Measurements from ENCODE around the gene AAK1.

AAK1 gene

DNA sequence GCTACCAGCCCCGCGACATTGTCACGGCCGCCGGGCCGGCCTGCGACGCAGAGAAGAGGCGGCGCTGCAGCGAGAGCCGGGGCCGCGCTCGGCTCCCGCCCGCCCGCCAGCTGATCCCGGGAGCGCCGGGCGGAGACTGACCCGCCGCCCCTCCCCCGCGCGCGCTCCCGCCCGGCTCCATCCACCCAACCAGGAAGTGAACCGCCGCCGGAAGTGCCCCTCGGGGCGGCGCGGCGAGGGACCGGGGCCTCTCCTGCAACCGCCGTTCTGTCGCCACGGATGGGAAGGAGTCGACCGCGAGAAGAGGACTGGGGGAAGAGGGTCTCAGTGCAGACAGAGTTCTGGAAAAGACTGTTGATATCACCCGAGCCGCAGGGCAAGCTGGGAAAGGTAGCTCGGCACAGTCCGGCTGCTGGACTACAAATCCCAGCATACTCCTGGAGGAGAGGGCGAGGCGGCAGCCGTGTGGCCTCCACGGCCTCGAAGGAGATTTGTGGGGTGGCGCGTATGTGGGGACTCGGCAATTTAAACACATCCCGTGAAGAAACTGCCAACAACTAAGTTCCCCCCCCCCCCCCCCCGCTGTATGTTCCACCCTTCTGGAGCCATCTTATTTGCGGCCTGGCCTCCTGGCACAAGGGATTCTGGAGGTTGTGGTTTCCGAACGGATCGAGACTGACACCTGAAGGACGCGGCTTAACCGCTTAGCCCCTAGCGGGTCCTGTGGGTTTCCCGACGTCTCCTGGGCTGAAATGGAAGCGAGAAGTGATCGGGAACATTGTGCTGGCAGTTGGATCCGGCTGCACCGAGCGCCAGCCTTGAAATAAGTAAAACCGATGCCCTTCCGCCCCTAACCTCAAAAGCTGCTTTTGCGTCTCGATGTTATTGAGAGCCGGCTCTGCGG is at the start of gene AAK1:
AAK1 (minus strand) TSS at position 138 of the 904 bp plus-strand sequence. CDS start 699 bp downstream, outside the sequence.
- Histone ChIP-seq H3K36me3 (peaks cover 7% of the 10 kb centered on the region; the same call in 1 of the 2 replicates), H3K9ac (peak within 1 kb of the TSS; percentile 95), H3K4me2 (peak within 1 kb of the TSS; percentile 93), H3K4me3 (peak within 1 kb of the TSS; percentile 94), H3K27me3 (no peaks in the 10 kb centered on the region), H3K27ac (peak within 1 kb of the TSS; percentile 95), H3K9me3 (no peaks in the 10 kb centered on the region), H4K20me1 (peaks cover 26% of the 10 kb centered on the region), H3K4me1 (peaks cover 73% of the 10 kb centered on the region)
- TF ChIP-seq Cebpa-rat (IDR thresholded peaks at IDR 0.05): no peak

DNA sequence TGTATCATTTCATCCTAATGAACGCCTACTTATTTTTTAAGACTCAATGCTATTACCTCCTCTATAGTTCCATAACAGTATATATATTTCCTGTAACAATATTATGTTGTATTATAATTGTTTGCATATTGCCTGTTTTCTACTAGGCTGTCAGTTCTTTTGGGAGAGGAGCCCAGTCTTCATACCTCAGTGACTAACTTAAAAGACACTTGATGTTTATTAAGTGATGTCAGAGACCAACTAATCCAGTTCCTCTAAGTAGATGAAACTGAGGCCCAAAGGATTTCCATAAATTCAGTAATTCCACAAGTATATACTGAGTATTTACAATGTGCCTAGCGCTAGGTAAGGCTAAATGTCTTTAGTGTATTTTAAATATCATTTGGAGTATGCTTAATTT is 48.9 kb upstream of the AAK1 start:
- Histone ChIP-seq H3K9ac (no peak overlapping the region), H3K4me3 (no peak overlapping the region), H4K20me1 (no peaks in the 10 kb centered on the region), H3K27ac (peak overlapping the region; percentile 91), H3K4me1 (peaks cover 89% of the 10 kb centered on the region), H3K4me2 (peak overlapping the region; percentile 91), H3K27me3 (no peaks in the 10 kb centered on the region), H3K9me3 (no peaks in the 10 kb centered on the region), H3K36me3 (no peaks in the 10 kb centered on the region)
- no peak for TF ChIP-seq Cebpa-rat (IDR thresholded peaks at IDR 0.05)

DNA sequence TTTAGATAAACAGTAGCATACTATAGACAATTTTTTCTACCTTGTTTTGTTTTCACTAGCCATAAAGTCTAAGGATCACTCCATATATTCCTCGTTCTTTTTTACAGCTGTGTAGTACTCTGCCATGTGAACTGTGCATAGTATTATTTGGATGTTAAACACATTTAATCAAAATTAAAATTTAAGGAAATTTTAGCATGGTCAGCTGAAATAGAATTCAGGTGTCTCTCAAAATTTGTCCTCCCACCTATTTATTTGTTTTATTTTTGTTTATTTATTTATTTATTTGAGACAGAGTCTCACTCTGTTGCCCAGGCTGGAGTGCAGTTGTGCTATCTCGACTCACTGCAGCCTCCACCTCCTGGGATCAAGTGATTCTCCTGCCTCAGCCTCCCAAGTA is 46.4 kb upstream of the AAK1 start:
- Histone ChIP-seq H3K4me3 (no peak overlapping the region), H3K27me3 (no peaks in the 10 kb centered on the region), H3K27ac (no peak overlapping the region), H4K20me1 (no peaks in the 10 kb centered on the region), H3K9ac (no peak overlapping the region), H3K4me2 (0 out of 2 replicates have a peak overlapping the region, but pooled peaks have one; percentile 58), H3K9me3 (no peaks in the 10 kb centered on the region), H3K4me1 (peaks cover 64% of the 10 kb centered on the region), H3K36me3 (no peaks in the 10 kb centered on the region)
- no peak for TF ChIP-seq Cebpa-rat (IDR thresholded peaks at IDR 0.05)

DNA sequence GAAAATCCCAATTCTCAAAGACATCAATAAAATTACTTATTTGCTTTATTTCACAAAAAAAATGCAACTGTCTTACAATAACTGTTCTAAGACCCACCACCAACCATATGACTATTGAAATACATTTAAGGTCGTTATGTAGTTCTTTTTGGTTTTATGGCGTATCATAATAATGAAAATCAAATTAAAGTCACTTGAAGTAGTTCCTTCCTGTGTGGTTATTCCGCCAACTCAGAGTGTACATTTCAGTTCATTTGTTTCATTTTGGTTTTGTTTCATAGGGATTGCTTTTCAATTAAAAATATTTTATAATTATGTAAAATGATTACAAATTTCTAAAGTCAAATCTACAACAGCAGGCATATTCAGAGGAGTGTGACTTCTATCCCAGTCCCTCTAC is 45.9 kb upstream of the AAK1 start:
- Histone ChIP-seq H3K9me3 (no peaks in the 10 kb centered on the region), H3K9ac (no peak overlapping the region), H4K20me1 (no peaks in the 10 kb centered on the region), H3K4me1 (peaks cover 59% of the 10 kb centered on the region), H3K4me3 (no peak overlapping the region), H3K27me3 (no peaks in the 10 kb centered on the region), H3K4me2 (peak overlapping the region; percentile 58), H3K27ac (no peak overlapping the region; the same call in 1 of the 2 replicates), H3K36me3 (no peaks in the 10 kb centered on the region)
- TF ChIP-seq Cebpa-rat (IDR thresholded peaks at IDR 0.05): no peak

DNA sequence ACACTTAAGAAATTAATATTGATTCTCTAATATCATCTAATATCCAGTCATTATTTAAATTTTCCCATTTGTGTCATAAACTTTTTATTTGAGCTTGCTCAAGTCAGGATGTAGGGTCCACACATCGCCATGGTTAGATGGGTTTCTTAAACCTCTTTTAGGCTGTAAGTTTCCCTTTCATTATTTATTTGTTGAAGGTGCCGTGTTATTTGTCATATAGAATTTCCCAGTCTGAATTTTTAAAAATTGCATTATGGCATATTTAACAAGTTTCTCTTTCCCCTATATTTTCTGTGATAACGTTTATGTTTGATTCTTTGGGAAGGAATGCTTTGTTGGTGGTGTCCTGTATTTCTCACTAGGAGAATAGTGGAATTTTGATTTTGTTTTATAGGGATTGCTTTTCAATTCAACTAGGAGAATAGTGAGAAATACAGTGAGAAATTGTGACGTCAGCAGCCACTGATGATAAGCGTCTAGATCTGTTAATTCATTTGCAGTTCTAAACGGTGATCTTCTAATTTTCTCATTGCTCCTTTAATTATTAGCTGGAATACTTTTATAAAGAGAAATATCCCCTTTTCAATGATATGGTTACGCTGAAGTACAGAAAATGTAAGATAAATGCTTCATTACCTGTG is 44.6 kb upstream of the AAK1 start:
- TF ChIP-seq Cebpa-rat (IDR thresholded peaks at IDR 0.05): no peak
- Histone ChIP-seq H3K27me3 (no peaks in the 10 kb centered on the region), H3K27ac (no peak overlapping the region)

DNA sequence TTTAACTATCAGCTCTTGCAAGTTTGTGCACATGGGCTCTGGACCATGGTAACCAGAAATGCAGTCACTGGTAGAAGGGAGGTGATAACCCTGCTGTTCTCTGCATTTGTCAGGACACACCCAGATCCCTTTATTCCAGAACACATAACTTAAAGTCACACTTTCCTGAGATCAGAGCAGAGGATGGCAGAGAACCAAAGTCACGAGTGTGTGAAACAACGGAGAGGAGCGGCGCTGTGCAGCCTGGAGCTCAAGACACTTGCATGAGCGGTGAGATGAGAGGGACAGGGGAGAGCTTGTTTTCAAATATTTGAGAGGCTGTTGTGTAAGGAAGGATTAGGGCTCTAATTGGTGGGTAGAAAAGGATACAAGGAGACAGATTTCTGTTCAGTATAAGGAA is 43.3 kb upstream of the AAK1 start:
- H3K4me1 ChIP-seq: peaks cover 48% of the 10 kb centered on the region
- H3K36me3 ChIP-seq: no peaks in the 10 kb centered on the region
- no peaks in the 10 kb centered on the region for H3K27me3 ChIP-seq
- H4K20me1 ChIP-seq: no peaks in the 10 kb centered on the region
- H3K9ac ChIP-seq: no peak overlapping the region
- H3K4me2 ChIP-seq: no peak overlapping the region
- H3K27ac ChIP-seq: no peak overlapping the region
- H3K9me3 ChIP-seq: no peaks in the 10 kb centered on the region
- no peak for TF ChIP-seq Cebpa-rat (IDR thresholded peaks at IDR 0.05)
- no peak overlapping the region for H3K4me3 ChIP-seq

More for the DNA sequence above, 44.6 kb upstream of the AAK1 start:
- Histone ChIP-seq H3K4me1 (peaks cover 56% of the 10 kb centered on the region), H4K20me1 (no peaks in the 10 kb centered on the region), H3K9me3 (no peaks in the 10 kb centered on the region), H3K9ac (no peak overlapping the region), H3K4me2 (no peak overlapping the region), H3K4me3 (no peak overlapping the region), H3K36me3 (no peaks in the 10 kb centered on the region)

DNA sequence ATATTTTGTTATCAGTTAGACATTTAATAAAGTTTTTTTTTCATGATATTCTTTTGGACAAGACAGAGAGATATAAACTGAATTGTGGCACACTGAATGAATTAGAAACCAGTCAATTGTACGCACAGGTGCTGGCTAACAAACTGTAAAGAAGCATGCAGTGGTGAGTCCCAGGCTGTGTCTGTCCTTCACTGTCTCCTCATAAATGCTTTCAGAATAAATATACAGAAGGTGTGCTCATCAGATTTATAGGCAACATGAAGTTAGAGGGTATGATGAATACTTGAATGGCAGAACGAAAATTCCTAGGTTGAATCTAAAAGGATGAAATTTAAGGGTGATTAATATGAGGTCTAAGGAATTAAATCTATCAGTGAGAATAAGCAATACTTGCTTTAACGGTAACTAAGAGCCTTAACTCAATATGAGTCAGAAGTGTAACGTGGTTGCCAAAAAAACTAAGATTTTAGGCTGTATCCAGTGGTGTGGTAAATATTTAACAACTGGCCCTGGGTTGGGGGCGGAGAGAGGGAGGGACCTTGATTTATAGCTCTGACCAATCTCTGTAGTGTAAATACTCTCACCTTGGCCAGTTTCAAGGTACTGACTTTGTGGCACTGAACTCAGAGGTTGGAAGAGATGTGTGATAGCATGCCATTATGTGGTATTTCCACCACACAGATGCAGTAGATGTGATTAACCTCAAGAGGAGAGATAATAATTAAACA is 41.9 kb upstream of the AAK1 start:
- Histone ChIP-seq H3K9me3 (no peaks in the 10 kb centered on the region), H3K27ac (no peak overlapping the region), H3K4me2 (no peak overlapping the region), H3K4me1 (peaks cover 35% of the 10 kb centered on the region), H3K27me3 (no peaks in the 10 kb centered on the region), H4K20me1 (no peaks in the 10 kb centered on the region), H3K4me3 (no peak overlapping the region), H3K36me3 (no peaks in the 10 kb centered on the region), H3K9ac (no peak overlapping the region)
- no peak for TF ChIP-seq Cebpa-rat (IDR thresholded peaks at IDR 0.05)

DNA sequence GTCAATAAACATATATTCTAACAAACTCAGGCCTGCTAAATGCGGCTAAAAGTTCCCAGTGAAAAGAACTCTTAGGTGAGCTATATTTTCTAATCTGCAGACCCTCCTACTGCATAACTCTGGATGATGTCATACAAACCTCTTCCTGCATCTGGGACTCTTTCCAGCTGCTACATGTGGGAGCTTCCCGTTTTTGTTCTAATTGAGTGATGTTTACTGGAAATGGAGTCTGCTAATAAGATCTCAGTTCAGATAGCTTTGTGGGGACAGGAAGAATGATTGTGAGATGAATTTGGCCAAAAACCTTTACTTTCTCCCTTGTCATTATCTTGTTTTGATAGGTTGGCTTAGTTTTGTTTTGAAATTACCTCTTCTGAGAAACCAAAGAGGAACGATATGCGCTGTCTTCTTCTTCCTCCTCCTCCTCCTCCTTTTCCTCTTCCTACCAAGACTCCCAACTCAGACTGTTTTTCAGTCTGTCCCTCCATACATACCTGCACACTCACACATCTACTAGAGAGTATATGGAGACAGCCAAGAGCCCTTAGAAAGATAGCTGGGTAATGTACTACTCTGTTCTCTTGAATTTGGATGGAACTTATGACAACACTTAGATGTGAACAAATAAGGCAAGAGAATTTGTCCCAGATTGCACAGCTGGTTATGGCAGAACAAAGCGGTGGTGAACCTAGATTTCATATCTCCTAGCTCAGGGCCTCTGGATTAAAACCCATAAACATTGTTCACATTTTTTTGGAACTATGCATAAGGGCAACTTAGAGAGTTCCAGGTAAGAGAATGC is 39.8 kb upstream of the AAK1 start:
- no peaks in the 10 kb centered on the region for H4K20me1 ChIP-seq
- H3K27ac ChIP-seq: no peak overlapping the region
- no peaks in the 10 kb centered on the region for H3K9me3 ChIP-seq
- no peak overlapping the region for H3K4me3 ChIP-seq
- peak overlapping the region; percentile 67 for H3K4me2 ChIP-seq
- H3K27me3 ChIP-seq: no peaks in the 10 kb centered on the region
- H3K4me1 ChIP-seq: peaks cover 14% of the 10 kb centered on the region
- no peak overlapping the region for H3K9ac ChIP-seq
- no peak for TF ChIP-seq Cebpa-rat (IDR thresholded peaks at IDR 0.05)
- H3K36me3 ChIP-seq: no peaks in the 10 kb centered on the region

DNA sequence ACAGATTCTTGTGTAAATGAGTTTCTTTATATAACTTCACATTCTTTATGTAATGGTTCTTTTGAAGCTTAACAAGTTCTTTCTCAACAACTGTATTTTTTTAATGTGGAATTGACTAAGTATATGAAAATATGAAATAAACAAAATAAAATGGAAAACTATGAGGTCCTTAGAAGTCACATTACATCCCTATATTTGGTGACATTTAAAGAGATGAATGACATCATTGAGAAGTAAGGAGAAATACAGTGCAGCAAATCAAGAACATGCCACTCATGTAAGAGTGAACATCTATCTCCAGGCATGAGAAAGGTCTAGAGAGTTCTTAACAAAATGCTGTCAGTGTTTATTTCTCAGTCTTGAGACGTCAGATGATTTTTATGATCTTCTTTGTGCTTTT is 39.0 kb upstream of the AAK1 start:
- H3K4me1 ChIP-seq: peaks cover 12% of the 10 kb centered on the region
- H4K20me1 ChIP-seq: no peaks in the 10 kb centered on the region
- H3K27ac ChIP-seq: no peak overlapping the region
- no peak overlapping the region for H3K4me2 ChIP-seq
- H3K9me3 ChIP-seq: no peaks in the 10 kb centered on the region
- H3K9ac ChIP-seq: no peak overlapping the region
- no peaks in the 10 kb centered on the region for H3K27me3 ChIP-seq
- no peak overlapping the region for H3K4me3 ChIP-seq
- H3K36me3 ChIP-seq: no peaks in the 10 kb centered on the region
- TF ChIP-seq Cebpa-rat (IDR thresholded peaks at IDR 0.05): no peak
